ENCODE results near the gene SLC9A5.

Gene SLC9A5

GRCh38 chr16:67317853-67318252 is 69.1 kb downstream of the SLC9A5 start:
- DNase-seq, result no peak
